PFSK-1 (cell line): ENCODE measurements around the gene MRPL19. TPM values are rescaled to one million over a fixed set of nuclear protein-coding genes. Genes with fewer than 3 reads are reported as not detected.

Experiments used
- FOXP2 ChIP-seq: optimal IDR thresholded peaks from 2 replicates; pipeline ENCODE3; 2011; ENCODE audit warnings: borderline replicate concordance, control low read depth, inconsistent platforms; ENCODE audit not compliant: insufficient read depth; ENCODE audit errors: extremely low read length, extremely low read depth
- POLR2AphosphoS5 ChIP-seq: IDR thresholded peaks from 2 replicates; pipeline ENCODE4 v1.6.1; 2012; ENCODE audit warnings: low read depth, mild to moderate bottlenecking, control low read depth, low read length, moderate library complexity
- SIN3A ChIP-seq: IDR thresholded peaks from 2 replicates; pipeline ENCODE4 v1.6.1; 2012; ENCODE audit warnings: mild to moderate bottlenecking, low read length, moderate library complexity, borderline replicate concordance; ENCODE audit not compliant: insufficient read depth
- TAF1 ChIP-seq: IDR thresholded peaks from 2 replicates; pipeline ENCODE4 v1.6.1; 2012; ENCODE audit warnings: low read length, control low read depth, borderline replicate concordance; ENCODE audit not compliant: insufficient read depth
- polyA plus RNA-seq: library from polyadenylated mRNA; unstranded; fragments of >200 nt; gene quantifications from one replicate; pipeline ENCODE4 v1.2.1, GENCODE V29; 2012; ENCODE audit warnings: low read depth, missing spikeins; ENCODE audit not compliant: insufficient read length
- TF ChIP-seq, protein P1 (sequence below), 2 experiments: IDR thresholded peaks; 2 replicates each; pipeline versions ENCODE4 v1.6.1 to v1.8.0; 2011 to 2012; ENCODE audit warnings: low read depth in 2 of 2, low read length in 2 of 2, control low read depth in 1 of 2, inconsistent platforms in 1 of 2, mild to moderate bottlenecking in 1 of 2, moderate library complexity in 1 of 2; ENCODE audit not compliant: insufficient read depth in 1 of 2

The MRPL19 gene
- 47.6 TPM for polyA plus RNA-seq

DNA sequence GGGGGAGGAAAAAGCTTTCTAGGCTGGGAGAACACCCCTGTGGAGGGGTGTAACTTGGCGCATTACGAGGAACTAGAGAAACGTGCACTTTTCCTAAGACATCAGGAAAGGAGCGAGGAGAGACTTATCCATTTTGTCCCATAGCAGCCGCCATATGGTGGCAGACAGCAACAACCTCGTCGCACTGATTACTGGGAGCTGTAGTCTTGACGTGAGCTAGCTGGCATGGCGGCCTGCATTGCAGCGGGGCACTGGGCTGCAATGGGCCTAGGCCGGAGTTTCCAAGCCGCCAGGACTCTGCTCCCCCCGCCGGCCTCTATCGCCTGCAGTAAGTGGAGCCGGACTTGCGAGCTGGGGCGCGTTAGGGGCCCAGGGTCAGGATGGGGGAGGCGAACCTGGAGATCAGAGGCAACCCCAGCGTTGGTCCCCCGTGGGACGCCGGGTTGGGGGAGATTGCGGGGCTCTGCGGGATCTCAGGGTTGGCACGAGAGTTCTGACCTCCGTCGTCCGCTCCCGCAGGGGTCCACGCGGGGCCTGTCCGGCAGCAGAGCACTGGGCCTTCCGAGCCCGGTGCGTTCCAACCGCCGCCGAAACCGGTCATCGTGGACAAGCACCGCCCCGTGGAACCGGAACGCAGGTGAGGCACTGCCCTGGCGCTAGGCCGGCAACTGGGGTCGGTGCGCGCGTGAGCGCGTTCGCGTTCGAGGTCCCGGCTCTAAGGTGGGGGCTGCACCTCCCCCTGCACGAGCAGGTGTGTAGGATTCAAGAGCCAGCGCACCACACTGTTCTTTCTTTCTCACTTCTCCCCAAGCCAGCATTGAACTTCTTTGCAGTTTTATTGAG lies at the start of gene MRPL19:
Gene MRPL19 (plus strand): TSS at position 201 of the 843 bp plus-strand sequence. CDS start 25 bp downstream, at position 226.
- peak; percentile 94 for TF ChIP-seq TAF1
- peak; percentile 34 for TF ChIP-seq FOXP2
- TF ChIP-seq, protein P1, sequence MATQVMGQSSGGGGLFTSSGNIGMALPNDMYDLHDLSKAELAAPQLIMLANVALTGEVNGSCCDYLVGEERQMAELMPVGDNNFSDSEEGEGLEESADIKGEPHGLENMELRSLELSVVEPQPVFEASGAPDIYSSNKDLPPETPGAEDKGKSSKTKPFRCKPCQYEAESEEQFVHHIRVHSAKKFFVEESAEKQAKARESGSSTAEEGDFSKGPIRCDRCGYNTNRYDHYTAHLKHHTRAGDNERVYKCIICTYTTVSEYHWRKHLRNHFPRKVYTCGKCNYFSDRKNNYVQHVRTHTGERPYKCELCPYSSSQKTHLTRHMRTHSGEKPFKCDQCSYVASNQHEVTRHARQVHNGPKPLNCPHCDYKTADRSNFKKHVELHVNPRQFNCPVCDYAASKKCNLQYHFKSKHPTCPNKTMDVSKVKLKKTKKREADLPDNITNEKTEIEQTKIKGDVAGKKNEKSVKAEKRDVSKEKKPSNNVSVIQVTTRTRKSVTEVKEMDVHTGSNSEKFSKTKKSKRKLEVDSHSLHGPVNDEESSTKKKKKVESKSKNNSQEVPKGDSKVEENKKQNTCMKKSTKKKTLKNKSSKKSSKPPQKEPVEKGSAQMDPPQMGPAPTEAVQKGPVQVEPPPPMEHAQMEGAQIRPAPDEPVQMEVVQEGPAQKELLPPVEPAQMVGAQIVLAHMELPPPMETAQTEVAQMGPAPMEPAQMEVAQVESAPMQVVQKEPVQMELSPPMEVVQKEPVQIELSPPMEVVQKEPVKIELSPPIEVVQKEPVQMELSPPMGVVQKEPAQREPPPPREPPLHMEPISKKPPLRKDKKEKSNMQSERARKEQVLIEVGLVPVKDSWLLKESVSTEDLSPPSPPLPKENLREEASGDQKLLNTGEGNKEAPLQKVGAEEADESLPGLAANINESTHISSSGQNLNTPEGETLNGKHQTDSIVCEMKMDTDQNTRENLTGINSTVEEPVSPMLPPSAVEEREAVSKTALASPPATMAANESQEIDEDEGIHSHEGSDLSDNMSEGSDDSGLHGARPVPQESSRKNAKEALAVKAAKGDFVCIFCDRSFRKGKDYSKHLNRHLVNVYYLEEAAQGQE (IDR thresholded peaks at IDR 0.05; ENCODE audit: insufficient read depth in 1 of 2, low read depth in 2 of 2, low read length in 2 of 2), result peak; percentile 2 to 28; a peak in 1 of 4 replicates
- TF ChIP-seq POLR2AphosphoS5, result peak; percentile 78
- TF ChIP-seq SIN3A, result no peak

GRCh38 chr2:75596784-75597183 lies 49.8 kb upstream of the MRPL19 start:
- TF ChIP-seq SIN3A, result no peak
- no peak for TF ChIP-seq FOXP2
- TF ChIP-seq TAF1, result no peak
- TF ChIP-seq, protein P1 (IDR thresholded peaks at IDR 0.05; ENCODE audit: insufficient read depth in 1 of 2, low read depth in 2 of 2, low read length in 2 of 2), result no peak
- no peak for TF ChIP-seq POLR2AphosphoS5

GRCh38 chr2:75597949-75598348 lies 48.6 kb upstream of the MRPL19 start:
- TF ChIP-seq FOXP2, result no peak
- TF ChIP-seq TAF1, result no peak
- no peak for TF ChIP-seq POLR2AphosphoS5
- TF ChIP-seq, protein P1 (IDR thresholded peaks at IDR 0.05; ENCODE audit: insufficient read depth in 1 of 2, low read depth in 2 of 2, low read length in 2 of 2), result no peak
- no peak for TF ChIP-seq SIN3A

GRCh38 chr2:75598589-75599155 lies 47.9 kb upstream of the MRPL19 start:
- TF ChIP-seq TAF1, result no peak
- TF ChIP-seq POLR2AphosphoS5, result no peak
- no peak for TF ChIP-seq SIN3A
- no peak for TF ChIP-seq FOXP2
- TF ChIP-seq, protein P1 (IDR thresholded peaks at IDR 0.05; ENCODE audit: insufficient read depth in 1 of 2, low read depth in 2 of 2, low read length in 2 of 2), result no peak
